C4-2B (cell line): ENCODE data around the gene LSAMP.

Source experiments
- CTCF ChIP-seq: fragments of 450-650 bp; conservative IDR thresholded peaks from 2 replicates; pipeline ENCODE4 v1.5.1; 2017; ENCODE audit warnings: mild to moderate bottlenecking
- ZFX ChIP-seq: fragments of 450-650 bp; IDR thresholded peaks from 2 replicates; pipeline ENCODE4 v1.6.1; 2017

- no peak for TF ChIP-seq CTCF
- TF ChIP-seq ZFX, result no peak
Measured at GRCh38 chr3:116139641-116140040, 305.6 kb downstream of the LSAMP start.
